GM21390 (cell line): ENCODE measurements around the gene GPR27.

Experiments
- ATAC-seq: cut with Tn5 transposase; IDR thresholded peaks from one replicate; pipeline ENCODE4 v1.9.1; 2021; ENCODE audit not compliant: unreplicated experiment

The GPR27 gene

GRCh38 chr3:71728632-71729342 lies 24.9 kb upstream of the GPR27 start:
- ATAC-seq: no peak

GRCh38 chr3:71732637-71733036 lies 21.0 kb upstream of the GPR27 start:
- no peak for ATAC-seq

GRCh38 chr3:71733319-71733718 lies 20.3 kb upstream of the GPR27 start:
- ATAC-seq: no peak

- ATAC-seq: no peak
Observed at GRCh38 chr3:71734881-71735280, 18.8 kb upstream of the GPR27 start.

GRCh38 chr3:71742621-71743020 lies 11.0 kb upstream of the GPR27 start:
- no peak for ATAC-seq

GRCh38 chr3:71744738-71745137 lies 8.9 kb upstream of the GPR27 start:
- no peak for ATAC-seq

GRCh38 chr3:71751602-71752001 lies 2.1 kb upstream of the GPR27 start:
- no peak for ATAC-seq

GRCh38 chr3:71752831-71753700 lies 589 bp upstream of the GPR27 start:
- no peak for ATAC-seq

- no peak for ATAC-seq
Observed at GRCh38 chr3:71754610-71755253, 1.1 kb downstream of the GPR27 start.

- ATAC-seq: no peak
Observed at GRCh38 chr3:71758091-71758490, 4.4 kb downstream of the GPR27 start.

- no peak for ATAC-seq
Observed at GRCh38 chr3:71759401-71759800, 5.7 kb downstream of the GPR27 start.

GRCh38 chr3:71760140-71760539 lies 6.5 kb downstream of the GPR27 start:
- no peak for ATAC-seq

- no peak for ATAC-seq
Observed at GRCh38 chr3:71763426-71763825, 9.8 kb downstream of the GPR27 start.

- no peak for ATAC-seq
Observed at GRCh38 chr3:71771126-71771525, 17.5 kb downstream of the GPR27 start.

GRCh38 chr3:71771884-71772283 lies 18.2 kb downstream of the GPR27 start:
- ATAC-seq: no peak

GRCh38 chr3:71776538-71776937 lies 22.9 kb downstream of the GPR27 start:
- no peak for ATAC-seq

- ATAC-seq: no peak
Observed at GRCh38 chr3:71778353-71778752, 24.7 kb downstream of the GPR27 start.

- no peak for ATAC-seq
Observed at GRCh38 chr3:71779674-71780377, 26.2 kb downstream of the GPR27 start.

GRCh38 chr3:71780430-71780829 lies 26.8 kb downstream of the GPR27 start:
- ATAC-seq: no peak

GRCh38 chr3:71783152-71783551 lies 29.5 kb downstream of the GPR27 start:
- no peak for ATAC-seq

GRCh38 chr3:71784201-71784913 lies 30.7 kb downstream of the GPR27 start:
- ATAC-seq: no peak
